ENCODE data around the gene CYP4B1.
"Not testable (repeated sequence)": the region's sequence is repeated elsewhere in the genome, so short reads cannot be mapped to it uniquely, and the experiment has no call there.

Gene CYP4B1

GRCh38 chr1:46749404-46749803, 49.4 kb upstream of the CYP4B1 start (continued):
- TF ChIP-seq ELK4 (IDR thresholded peaks at IDR 0.05; ENCODE audit: borderline replicate concordance, low read depth, low read length) (no peak), ZNF221 (tag by site-specific recombination; IDR thresholded peaks at IDR 0.05; ENCODE audit: borderline replicate concordance) (no peak), KLF9 (tag by site-specific recombination; IDR thresholded peaks at IDR 0.05; ENCODE audit: low read depth) (no peak), GLI2 (tag by site-specific recombination; IDR thresholded peaks at IDR 0.05; ENCODE audit: borderline replicate concordance, low read depth) (no peak), ZNF423 (tag by site-specific recombination; IDR thresholded peaks at IDR 0.05) (no peak), ZNF677 (tag by site-specific recombination; IDR thresholded peaks at IDR 0.05) (no peak), TRIM28 (IDR thresholded peaks at IDR 0.05; ENCODE audit: borderline replicate concordance, low read length) (no peak), ZNF76 (tag by site-specific recombination; IDR thresholded peaks at IDR 0.05; ENCODE audit: borderline replicate concordance, low read depth) (no peak), ZNF362 (tag by site-specific recombination; IDR thresholded peaks at IDR 0.05) (no peak), ZNF239 (tag by site-specific recombination; IDR thresholded peaks at IDR 0.05) (no peak), ZSCAN30 (tag by site-specific recombination; IDR thresholded peaks at IDR 0.05) (no peak), ZNF513 (tag by site-specific recombination; IDR thresholded peaks at IDR 0.05) (no peak)

GRCh38 chr1:46749921-46750404, 48.9 kb upstream of the CYP4B1 start:
- POLR2A ChIA-PET: no interaction called here
- no peak overlapping the region for H3K4me3 ChIP-seq (ENCODE audit: low read depth, low read length)
- TF ChIP-seq ZNF501 (tag by site-specific recombination; IDR thresholded peaks at IDR 0.05): no peak
- TF ChIP-seq AEBP2 (tag by site-specific recombination; IDR thresholded peaks at IDR 0.05; ENCODE audit: borderline replicate concordance): no peak
- no peaks in the 10 kb centered on the region for H3K9me3 ChIP-seq (ENCODE audit: control insufficient read depth, insufficient read depth, low read depth, low read length)
- no peaks in the 10 kb centered on the region for H3K36me3 ChIP-seq (ENCODE audit: control insufficient read depth in 2 of 2, insufficient read depth in 1 of 2, low read length in 2 of 2)
- H3K4me1 ChIP-seq (ENCODE audit: control insufficient read depth, insufficient read depth, low read length): no peaks in the 10 kb centered on the region
- CTCF ChIA-PET: no interaction called here
- no peak overlapping the region for H3K27ac ChIP-seq (ENCODE audit: extremely low read depth, low read depth, low read length)

GRCh38 chr1:46753985-46754384, 44.9 kb upstream of the CYP4B1 start:
- ChIA-PET CTCF (no interaction called here), POLR2A (no interaction called here)
- Histone ChIP-seq H3K4me1 (ENCODE audit: control insufficient read depth, insufficient read depth, low read length) (no peaks in the 10 kb centered on the region), H3K27ac (ENCODE audit: extremely low read depth, low read depth, low read length) (no peak overlapping the region), H3K9me3 (ENCODE audit: control insufficient read depth, insufficient read depth, low read depth, low read length) (no peaks in the 10 kb centered on the region), H3K36me3 (ENCODE audit: control insufficient read depth in 2 of 2, insufficient read depth in 1 of 2, low read length in 2 of 2) (no peaks in the 10 kb centered on the region), H3K4me3 (ENCODE audit: low read depth, low read length) (no peak overlapping the region)
- TF ChIP-seq ZNF19 (tag by site-specific recombination; IDR thresholded peaks at IDR 0.05; ENCODE audit: low read depth): no peak
- TF ChIP-seq GLIS2 (tag by site-specific recombination; IDR thresholded peaks at IDR 0.05): no peak
- TF ChIP-seq ZNF621 (tag by site-specific recombination; IDR thresholded peaks at IDR 0.05): no peak

GRCh38 chr1:46754707-46755106, 44.1 kb upstream of the CYP4B1 start:
- H3K9me3 ChIP-seq (ENCODE audit: control insufficient read depth, insufficient read depth, low read depth, low read length); H3K4me1 ChIP-seq (ENCODE audit: control insufficient read depth, insufficient read depth, low read length); POLR2A ChIA-PET; H3K36me3 ChIP-seq (ENCODE audit: control insufficient read depth in 2 of 2, insufficient read depth in 1 of 2, low read length in 2 of 2); CTCF ChIA-PET; H3K27ac ChIP-seq (ENCODE audit: extremely low read depth, low read depth, low read length); H3K4me3 ChIP-seq (ENCODE audit: low read depth, low read length): not testable (repeated sequence)

Data from HEK293 (cell line).